Measurements from ENCODE around the gene TMEM38B.
"Not testable (repeated sequence)": the region's sequence is repeated elsewhere in the genome, so short reads cannot be mapped to it uniquely, and the experiment has no call there.

The TMEM38B gene

GRCh38 chr9:105737205-105737604 lies 42.9 kb downstream of the TMEM38B start:
- no peak for ATAC-seq
- TF ChIP-seq ZC3H10 (CRISPR knock-in tag; IDR thresholded peaks at IDR 0.05) (no peak), BACH2 (CRISPR knock-in tag; IDR thresholded peaks at IDR 0.05; ENCODE audit: borderline replicate concordance) (no peak), CREB5 (CRISPR knock-in tag; IDR thresholded peaks at IDR 0.05; ENCODE audit: low read depth) (no peak), RARB (CRISPR knock-in tag; IDR thresholded peaks at IDR 0.05) (no peak), PPARA (CRISPR knock-in tag; IDR thresholded peaks at IDR 0.05; ENCODE audit: borderline replicate concordance) (no peak), ZFP3 (CRISPR knock-in tag; IDR thresholded peaks at IDR 0.05) (no peak), GLIS3 (CRISPR knock-in tag; IDR thresholded peaks at IDR 0.05) (no peak), CSRNP3 (CRISPR knock-in tag; IDR thresholded peaks at IDR 0.05) (no peak), ZNF70 (CRISPR knock-in tag; IDR thresholded peaks at IDR 0.05) (no peak), CSDC2 (CRISPR knock-in tag; IDR thresholded peaks at IDR 0.05) (no peak), ZNF565 (CRISPR knock-in tag; conservative IDR thresholded peaks at IDR 0.05; ENCODE audit: low read depth) (no peak), PATZ1 (CRISPR knock-in tag; IDR thresholded peaks at IDR 0.05; ENCODE audit: borderline replicate concordance) (no peak), TOX (CRISPR knock-in tag; IDR thresholded peaks at IDR 0.05; ENCODE audit: borderline replicate concordance) (no peak), ISL1 (CRISPR knock-in tag; IDR thresholded peaks at IDR 0.05) (no peak)

GRCh38 chr9:105742088-105742487 lies 47.7 kb downstream of the TMEM38B start:
- TF ChIP-seq CREB5 (CRISPR knock-in tag; IDR thresholded peaks at IDR 0.05; ENCODE audit: low read depth) (no peak), BACH2 (CRISPR knock-in tag; IDR thresholded peaks at IDR 0.05; ENCODE audit: borderline replicate concordance) (no peak), ZNF565 (CRISPR knock-in tag; conservative IDR thresholded peaks at IDR 0.05; ENCODE audit: low read depth) (no peak), ZNF70 (CRISPR knock-in tag; IDR thresholded peaks at IDR 0.05) (no peak), POU6F1 (CRISPR knock-in tag; IDR thresholded peaks at IDR 0.05; ENCODE audit: borderline replicate concordance, low read depth) (no peak), TCF4 (CRISPR knock-in tag; IDR thresholded peaks at IDR 0.05; ENCODE audit: borderline replicate concordance) (no peak), ZFP3 (CRISPR knock-in tag; IDR thresholded peaks at IDR 0.05) (no peak), ESRRG (CRISPR knock-in tag; IDR thresholded peaks at IDR 0.05) (no peak), ARNTL (CRISPR knock-in tag; IDR thresholded peaks at IDR 0.05; ENCODE audit: borderline replicate concordance, low read depth) (no peak), TOX (CRISPR knock-in tag; IDR thresholded peaks at IDR 0.05; ENCODE audit: borderline replicate concordance) (no peak), RARB (CRISPR knock-in tag; IDR thresholded peaks at IDR 0.05) (no peak), OSR1 (CRISPR knock-in tag; IDR thresholded peaks at IDR 0.05) (no peak), CSRNP3 (CRISPR knock-in tag; IDR thresholded peaks at IDR 0.05) (no peak)
- ATAC-seq = no peak

GRCh38 chr9:105747325-105747724 lies 53.0 kb downstream of the TMEM38B start:
- ATAC-seq = not testable (repeated sequence)

GRCh38 chr9:105751761-105752160 lies 57.4 kb downstream of the TMEM38B start:
- ATAC-seq = no peak
- TF ChIP-seq ZFP30 (CRISPR knock-in tag; IDR thresholded peaks at IDR 0.05) (no peak), ESRRG (CRISPR knock-in tag; IDR thresholded peaks at IDR 0.05) (no peak), CREB5 (CRISPR knock-in tag; IDR thresholded peaks at IDR 0.05; ENCODE audit: low read depth) (no peak), CSDC2 (CRISPR knock-in tag; IDR thresholded peaks at IDR 0.05) (no peak), TOX (CRISPR knock-in tag; IDR thresholded peaks at IDR 0.05; ENCODE audit: borderline replicate concordance) (no peak), SNAI2 (CRISPR knock-in tag; IDR thresholded peaks at IDR 0.05) (no peak), RARB (CRISPR knock-in tag; IDR thresholded peaks at IDR 0.05) (no peak), ZNF565 (CRISPR knock-in tag; conservative IDR thresholded peaks at IDR 0.05; ENCODE audit: low read depth) (no peak), ZNF8 (CRISPR knock-in tag; IDR thresholded peaks at IDR 0.05) (no peak), TCF4 (CRISPR knock-in tag; IDR thresholded peaks at IDR 0.05; ENCODE audit: borderline replicate concordance) (no peak), BACH2 (CRISPR knock-in tag; IDR thresholded peaks at IDR 0.05; ENCODE audit: borderline replicate concordance) (no peak)
